GM19324 (cell line): ENCODE measurements around the gene ADGB.
"Not testable (repeated sequence)": the region's sequence is repeated elsewhere in the genome, so short reads cannot be mapped to it uniquely, and the experiment has no call there.

Experiments
- ATAC-seq: cut with Tn5 transposase; IDR thresholded peaks from one replicate; pipeline ENCODE4 v1.9.1; 2021; ENCODE audit warnings: mild to moderate bottlenecking, moderate library complexity; ENCODE audit not compliant: unreplicated experiment, low FRiP score

The ADGB gene

DNA sequence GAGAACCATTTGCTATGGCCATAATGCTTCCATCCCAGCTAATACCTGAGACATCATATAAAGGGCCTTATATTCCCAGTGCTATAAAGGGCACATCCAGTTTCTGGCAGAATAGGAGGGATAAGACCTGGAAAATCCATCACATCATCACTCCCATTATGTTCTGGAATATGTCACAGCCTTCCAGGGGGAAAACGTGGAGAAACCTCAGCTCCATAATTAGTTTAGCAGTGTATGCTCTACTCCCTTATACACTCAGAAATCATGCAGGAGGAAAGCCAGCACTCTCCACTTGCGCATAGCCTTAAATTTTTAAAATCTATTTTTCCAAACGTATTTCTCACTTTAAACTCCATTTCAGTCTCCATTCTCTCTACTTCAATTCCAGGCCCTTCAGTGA, 140.9 kb downstream of the ADGB start:
- ATAC-seq = no peak

DNA sequence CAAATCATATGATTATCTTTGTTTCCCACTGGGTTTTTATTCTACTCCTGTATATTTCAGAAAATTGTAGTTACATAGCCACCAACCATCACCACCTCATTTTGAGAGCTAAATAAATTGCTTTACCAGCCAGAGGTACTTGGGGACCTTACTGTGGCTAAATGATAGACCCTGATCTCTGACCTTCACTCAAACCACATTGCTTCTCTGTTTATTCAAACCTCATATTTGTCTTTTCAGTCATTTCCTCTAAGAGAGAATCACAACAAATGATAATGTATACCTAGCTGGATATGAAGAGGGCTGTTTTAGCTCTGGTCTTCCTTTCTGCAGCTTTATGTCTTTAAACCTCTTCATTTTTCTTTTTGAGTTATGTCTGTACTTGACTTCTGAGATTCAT, 142.8 kb downstream of the ADGB start:
- ATAC-seq = no peak

DNA sequence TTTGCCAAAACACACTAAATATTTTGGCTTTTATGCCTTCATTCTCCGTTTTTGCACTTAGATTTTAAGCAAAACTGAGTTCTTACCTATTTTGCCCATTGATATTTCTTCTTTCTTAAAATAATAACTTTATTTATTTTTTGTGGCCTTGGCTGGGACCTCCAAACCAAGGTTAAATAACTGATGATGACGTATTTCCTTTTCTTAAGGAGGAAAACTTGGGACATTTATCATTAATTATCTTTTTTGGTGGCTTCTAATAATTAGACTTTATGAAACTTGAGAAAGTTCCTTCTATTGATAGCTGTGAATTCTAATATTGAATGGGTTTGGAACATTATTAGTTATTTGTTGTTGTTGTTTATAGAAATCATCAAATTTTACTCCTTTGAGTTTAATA, 154.5 kb downstream of the ADGB start:
- ATAC-seq = no peak

DNA sequence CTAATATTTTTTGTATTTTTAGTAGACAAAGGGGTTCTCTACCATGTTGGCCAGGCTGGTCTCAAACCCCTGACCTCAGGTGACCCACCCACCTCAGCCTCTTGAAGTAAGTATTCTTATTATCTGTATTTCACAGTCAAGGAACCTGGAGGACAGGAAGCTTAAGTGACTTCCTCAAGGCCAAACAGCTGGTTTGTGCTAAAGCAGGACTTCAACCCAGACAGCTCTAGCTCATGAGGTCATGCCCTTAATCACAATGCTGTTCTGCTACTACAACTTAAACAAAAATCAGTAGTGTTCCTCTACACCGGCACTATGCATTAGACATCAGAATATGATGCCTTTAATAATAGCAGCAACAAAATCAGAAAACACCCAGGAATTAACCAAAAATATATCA, 168.9 kb downstream of the ADGB start:
- no peak for ATAC-seq

DNA sequence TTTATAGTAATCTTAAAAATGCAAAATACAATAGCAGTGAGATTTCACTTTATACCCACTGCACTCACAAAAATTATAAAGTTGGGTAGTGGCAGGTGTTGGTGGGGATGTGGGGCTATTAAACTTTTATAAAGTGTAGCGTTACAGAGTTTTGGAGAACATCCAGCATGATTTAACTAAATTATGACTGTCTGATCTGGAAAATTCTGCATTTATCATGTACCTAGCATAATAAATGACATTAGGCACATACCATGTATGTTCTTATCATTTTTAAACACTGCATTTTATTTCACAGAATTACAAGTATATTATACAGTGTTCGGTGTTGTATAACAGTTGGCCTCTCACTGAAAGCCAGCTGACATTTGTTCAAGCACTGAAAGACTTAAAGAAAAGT, 169.9 kb downstream of the ADGB start:
- no peak for ATAC-seq

DNA sequence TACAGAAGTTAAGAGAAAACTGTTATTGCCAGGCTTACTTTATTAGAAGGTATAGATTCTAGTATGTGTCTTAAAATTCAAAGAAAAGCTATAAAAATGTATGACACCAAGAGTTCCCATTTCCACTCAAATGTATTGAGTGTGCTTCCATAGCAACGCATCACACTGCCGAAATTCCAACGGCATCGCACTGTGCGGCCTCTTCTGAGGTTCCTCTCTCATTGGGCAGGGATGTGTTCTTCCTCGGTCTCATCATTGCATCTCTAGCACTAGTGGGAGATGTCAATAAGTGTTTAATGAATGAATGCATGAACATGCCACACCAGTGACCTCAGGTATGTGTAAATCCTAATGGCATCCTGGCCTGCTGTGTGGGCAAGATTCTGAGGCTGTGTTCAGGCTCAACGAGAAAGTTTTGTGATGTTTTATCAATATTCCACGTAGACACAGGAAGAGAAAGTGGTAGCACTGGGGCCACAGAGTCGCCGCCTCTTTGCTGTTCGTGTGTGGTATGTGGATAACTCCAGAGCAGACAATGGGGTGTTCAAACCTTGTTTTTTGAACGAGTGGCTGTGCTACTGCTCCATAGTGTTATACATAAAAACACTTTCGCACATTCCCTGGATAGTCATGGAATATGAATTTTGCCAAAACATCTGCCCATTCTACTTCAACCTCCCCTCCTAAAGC, 171.6 kb downstream of the ADGB start:
- no peak for ATAC-seq

DNA sequence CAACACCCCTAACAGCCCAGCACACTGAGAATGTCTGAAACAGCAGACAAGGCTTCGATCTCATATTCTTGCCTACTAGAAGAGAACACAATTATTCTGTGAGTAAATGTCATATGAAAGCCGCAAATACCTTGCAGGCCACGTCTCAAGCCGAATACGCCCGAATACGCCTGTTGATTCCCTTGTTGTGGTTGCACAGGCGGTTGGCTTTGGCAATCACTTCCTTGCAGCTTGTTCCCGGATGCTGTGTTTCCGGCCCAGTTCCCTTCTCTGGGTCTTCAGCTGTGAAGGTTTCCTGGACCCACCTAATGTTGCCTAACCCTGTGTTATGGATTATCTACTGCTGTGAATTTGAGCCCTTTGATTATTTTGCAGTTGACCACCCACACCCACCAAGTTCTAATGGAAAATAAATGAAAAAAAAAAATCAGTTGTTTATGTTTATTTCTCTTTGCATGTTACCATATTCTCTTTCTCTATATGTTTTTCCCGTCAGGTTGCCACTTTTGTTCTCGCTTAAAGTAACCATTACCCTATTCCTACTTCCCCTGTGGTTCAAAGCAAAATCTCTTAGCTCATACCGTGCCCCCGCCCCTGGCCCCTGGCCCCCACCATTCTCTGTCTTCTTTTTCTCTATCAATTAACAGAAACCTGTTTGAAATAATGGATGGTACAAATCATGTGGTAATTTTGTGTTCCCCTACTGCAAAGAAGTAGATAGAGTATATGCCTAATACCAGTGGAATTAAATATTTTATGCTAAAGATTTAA, 172.4 kb downstream of the ADGB start:
- no peak for ATAC-seq

DNA sequence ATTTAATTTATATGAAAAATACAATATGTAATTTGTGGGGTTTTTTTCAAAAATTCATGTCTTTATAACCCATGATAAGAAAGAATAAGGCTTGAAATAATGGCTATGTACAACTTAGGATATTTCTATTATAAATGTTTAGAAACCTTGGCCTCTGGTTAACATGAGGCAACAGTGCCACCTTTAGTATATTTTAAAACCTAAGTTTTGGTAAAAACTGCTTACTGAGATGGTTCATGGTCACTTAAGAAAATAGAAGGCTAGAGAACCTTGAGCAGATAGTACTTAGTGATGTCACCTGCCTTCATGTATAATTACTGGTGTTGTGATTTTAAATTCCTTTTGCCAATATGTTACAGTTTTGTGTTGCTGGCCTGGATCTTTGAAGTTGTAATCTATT, 176.4 kb downstream of the ADGB start:
- ATAC-seq = no peak

DNA sequence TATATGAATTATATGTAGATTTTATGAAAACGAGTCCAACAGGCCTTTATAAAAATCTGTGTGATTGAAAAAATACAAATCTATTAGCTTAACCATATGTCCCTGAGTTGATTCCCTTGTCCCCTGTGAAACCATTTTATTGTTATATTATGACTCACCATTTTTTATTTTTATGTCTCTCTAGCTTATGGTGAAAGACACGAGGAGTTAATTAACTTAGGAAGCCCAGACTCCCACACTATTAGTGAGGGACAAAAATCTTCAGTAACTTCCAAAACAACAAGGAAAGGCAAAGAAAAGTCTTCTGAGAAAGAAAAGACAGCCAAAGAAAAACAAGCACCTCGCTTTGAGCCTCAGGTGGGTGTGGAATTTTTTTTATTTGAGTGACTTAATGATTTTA, 183.1 kb downstream of the ADGB start:
- no peak for ATAC-seq

DNA sequence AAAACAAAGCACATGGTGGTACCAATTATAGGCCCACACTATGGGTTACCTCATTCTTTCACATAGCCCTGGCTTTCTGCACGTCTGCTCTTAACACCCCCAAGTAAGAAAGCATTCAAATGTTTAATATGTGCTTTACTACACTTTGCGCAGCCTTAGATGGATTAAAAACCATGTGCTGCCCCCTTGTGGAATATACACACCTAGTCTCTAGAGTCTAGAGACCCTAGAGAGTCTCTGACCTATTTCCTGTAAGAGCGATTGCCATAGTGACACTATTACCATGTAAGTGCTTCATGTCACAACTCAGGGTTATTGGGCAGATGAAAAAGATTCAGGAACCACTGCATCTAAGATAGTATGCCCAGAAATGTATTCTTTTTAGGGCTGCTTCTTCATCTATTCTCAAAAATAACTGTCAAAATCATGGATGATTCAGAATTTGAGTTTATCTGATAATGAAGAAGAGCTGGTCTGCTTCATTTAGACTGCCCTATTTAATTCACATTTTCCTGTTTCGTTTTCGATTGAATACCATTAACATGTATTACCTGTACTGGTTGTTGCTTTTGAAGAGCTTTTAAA, 186.3 kb downstream of the ADGB start:
- peak; percentile 78 for ATAC-seq

DNA sequence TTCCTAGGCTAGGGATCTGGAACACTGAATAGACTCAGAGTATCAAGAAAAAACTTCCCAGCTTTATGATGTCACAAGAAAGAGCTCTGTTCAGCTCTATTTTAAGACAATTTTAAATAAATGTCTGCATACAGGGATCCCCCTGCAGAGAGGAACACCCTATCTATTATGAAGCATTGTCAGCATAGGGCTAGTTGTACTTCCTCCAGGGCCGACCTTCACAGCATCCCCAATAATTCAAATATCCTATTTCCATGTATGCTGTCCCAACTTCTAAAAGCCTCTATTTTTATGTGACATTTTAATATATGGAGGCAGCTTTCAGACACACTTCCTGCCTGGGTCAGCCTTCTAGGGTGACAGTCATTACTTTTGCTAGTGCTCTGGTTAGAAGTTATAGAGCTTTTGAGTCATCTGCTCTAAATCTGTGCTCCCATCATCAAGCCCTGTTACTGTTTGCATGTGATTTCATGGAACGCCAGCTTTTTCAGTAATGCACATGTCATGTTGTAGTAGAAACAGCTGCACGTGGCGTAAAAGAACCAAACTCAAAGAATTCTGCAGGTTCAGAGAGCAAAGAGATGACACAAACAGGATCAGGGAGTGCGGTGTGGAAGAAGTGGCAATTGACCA, 189.2 kb downstream of the ADGB start:
- ATAC-seq = no peak

DNA sequence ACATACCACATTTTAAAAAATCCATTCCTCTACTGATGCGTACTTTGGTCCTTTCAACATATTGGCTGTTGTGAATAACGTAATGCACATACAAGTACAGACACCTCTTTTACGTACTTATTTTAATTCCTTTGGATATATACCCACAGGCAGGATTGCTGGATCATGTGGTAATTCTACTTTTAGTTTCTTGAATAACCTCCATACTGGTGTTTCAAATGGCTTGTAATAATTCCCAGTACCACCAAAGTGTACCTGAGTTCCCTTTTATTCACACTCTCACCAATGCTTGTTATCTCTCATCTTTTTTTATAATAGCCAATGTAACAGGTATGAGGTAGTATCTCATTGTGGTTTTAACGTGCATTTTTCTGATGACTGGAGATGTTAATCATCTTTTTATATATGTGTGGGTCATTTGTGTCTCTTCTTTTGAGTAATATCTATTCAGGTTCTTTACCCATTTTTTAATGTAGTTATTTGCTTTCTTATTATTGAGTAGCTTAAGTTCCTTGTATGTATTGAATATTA, 191.9 kb downstream of the ADGB start:
- ATAC-seq = no peak

DNA sequence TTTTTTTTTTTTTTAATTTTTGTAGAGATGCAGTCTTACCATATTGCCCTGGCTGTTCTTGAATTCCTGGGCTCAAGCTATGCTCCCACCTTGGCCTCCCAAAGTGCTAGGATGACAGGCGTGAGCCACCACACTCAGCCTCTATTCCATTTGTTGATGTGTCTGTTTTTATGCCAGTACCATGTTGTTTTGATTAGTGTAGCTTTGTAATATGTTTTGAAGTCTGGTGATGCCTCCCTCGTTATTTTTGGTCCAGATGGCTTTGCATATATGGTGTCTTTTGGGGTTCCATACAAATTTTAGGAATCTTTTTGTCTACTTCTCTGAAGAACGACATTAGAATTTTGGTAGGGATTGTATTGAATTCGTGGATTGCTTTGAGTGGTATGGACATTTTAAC, 193.2 kb downstream of the ADGB start:
- ATAC-seq = no peak

DNA sequence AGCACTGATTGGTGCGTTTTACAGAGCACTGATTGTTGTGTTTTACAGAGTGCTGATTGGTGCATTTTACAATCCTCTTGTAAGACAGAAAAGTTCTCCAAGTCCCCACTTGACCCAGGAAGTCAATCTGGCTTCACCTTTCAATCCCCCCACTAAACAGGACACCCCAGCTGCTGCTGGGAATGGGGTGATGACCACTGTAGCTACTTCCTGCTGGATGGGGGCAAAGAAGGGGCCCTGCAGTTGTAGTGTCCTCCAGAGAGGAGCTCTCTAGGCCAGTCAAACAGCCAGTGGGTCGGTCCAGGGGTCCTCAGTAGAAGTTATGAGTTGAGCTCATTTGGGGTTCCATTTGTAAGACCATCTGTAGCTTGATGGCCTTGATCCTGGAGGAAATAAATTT, 194.4 kb downstream of the ADGB start:
- ATAC-seq = not testable (repeated sequence)

DNA sequence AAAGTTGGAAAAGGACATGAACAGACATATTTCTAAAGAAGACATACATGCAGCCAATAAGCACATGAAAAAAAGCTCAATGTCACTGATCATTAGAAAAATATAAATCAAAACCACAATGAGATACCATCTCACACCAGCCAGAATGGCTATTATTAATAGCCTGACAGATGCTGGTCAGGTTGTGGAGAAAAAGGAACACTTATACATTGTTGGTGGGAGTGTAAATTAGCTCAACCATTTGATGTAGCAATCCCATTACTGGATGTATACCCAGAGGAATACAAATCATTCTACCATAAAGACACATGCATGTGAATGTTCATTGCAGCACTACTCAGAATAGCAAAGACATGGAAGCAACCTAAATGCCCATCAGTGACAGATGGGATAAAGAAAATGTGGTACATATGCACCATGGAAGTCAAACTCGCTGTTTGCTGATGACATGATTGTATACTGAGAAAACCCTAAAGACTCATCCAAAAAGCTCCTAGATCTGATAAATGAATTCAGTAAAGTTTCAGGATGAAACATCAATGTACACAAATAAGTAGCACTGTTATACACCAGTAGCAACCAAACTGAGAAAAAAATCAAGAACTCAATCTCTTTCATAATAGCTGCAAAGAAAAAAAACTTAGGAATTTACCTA, 196.8 kb downstream of the ADGB start:
- ATAC-seq = no peak

DNA sequence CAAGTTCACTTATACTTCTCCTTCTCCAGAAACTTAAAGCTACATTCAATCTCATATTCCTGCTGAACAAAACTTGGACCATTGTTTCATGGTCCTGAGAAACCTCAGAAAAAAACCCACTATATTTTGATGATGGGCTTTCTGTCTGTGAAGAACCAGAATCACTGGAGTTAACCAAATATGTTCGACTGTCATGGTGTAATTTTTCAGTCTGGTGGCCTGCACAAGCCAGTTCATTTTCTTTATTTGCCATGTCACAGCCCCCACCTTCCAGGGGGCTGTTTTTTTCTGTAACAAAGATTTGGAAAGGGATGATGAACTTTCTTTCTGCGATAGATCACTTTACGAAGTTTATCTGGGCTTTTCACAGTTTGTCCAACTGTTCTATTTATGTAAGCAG, 204.4 kb downstream of the ADGB start:
- not testable (repeated sequence) for ATAC-seq

DNA sequence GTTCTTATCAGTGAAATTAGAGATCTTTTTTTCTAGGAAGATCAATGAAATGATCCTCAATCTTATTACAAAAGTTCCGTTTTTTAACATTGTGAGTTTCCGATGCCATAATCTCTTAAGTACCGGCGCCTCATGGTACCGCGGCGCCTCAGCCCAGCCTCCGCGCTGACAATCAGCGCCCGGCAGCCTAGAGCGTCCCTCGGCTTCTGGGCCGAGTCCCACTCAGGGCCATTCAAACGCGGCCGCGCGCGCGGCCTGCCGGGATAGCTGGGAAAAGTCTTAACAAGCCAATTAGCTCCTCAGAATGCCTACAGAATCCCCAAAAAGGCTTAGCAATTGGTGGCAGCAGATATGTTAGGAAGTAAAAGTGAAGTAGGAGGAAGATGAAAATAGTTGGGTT, 204.8 kb downstream of the ADGB start:
- no peak for ATAC-seq

DNA sequence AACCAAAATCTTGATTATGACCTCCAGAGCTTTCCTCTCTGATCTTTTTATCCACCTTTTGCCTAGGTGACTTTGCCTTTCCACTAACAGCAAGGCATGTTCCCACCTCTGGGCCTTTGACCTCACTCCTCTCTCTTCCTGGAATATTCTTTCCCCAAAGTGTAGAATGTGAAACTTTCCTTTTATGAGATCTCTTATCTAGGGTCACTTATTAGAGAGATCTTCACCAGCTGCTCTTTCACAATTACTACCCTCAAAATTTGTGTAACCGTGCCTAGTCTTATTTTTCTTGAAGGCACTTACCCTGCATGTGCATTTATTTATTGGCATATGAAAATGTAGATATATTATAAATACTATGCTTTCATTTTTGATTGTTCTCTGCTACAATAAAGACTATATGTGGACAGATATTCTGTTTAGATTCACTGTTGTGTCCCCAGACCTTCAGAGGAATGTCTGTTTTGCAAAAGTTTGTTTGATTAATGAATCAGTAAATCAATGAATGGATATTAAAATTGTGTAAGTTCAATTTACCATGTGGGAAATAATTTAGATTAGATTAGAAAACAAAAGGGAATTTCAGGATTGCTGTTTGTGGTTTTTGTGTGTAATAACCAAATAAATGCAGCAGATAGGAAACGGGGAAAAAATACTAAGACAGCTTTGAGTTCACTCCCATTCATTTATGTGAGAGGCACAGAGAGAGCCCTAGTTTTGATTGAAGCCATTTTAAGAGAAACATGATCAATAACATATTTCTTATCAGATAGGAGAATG, 207.0 kb downstream of the ADGB start:
- ATAC-seq = no peak

DNA sequence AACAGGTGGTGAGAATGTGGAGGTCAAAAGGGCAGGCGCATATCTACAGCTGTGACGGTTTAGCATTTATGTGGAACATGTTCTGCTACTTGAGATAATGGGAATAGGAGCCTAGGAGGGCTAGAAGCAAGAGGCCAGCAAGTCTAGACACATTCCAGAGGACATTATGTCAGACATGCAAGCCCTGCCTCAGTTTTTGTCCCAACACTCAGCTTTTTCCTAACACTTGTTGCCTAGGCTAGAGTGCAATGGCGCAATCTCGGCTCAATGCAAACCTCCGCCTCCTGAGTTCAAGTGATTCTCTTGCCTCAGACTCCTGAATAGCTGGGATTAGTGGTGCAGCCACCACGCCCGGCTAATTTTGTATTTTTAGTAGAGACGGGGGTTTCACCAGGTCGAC, 210.2 kb downstream of the ADGB start:
- not testable (repeated sequence) for ATAC-seq

DNA sequence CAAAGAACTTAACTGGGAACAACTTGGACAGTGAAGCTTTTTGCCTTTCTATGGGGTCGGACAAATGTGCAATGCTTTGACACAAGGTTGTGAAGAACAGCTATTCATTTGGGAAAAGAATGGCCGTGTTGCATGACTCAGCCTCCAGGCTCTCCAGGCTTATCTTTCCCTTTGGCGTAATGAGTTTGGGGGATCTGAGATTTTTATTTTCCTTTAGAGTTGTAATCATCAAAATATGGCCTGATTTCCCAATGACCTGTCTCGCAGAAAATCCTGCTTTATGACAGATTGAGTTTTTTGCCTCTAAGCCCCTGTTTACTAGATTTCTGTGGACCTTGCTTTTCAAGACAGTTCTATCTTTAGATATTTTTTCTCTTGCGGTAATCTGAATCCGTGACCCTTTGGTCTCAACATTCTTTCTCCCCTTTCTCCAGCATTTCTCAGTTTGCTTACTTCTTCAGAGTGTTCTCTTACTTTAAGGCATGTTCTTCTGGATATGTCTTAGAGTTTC, 214.1 kb downstream of the ADGB start:
- not testable (repeated sequence) for ATAC-seq
